ENCODE results near the gene NFASC. TPM values are rescaled to one million over a fixed set of nuclear protein-coding genes. Genes with fewer than 3 reads are reported as not detected.

Gene NFASC
- total RNA-seq, 8 experiments from 2014 or later, result 0.56 to 85.7 (median 43.3) TPM

- in situ Hi-C loops (cut with MboI; ENCODE audit: low pct_unique_long_range_greater_than_20kb in 2 of 9, low sequenced_read_pairs in 9 of 9, unreplicated experiment in 9 of 9), result loop anchor here in 5 of 9 experiments (10.0 to 25.0 kb wide), 3 partner anchors 84 to 281 kb away; no protein-coding TSS in a partner anchor
- 20 to 85% (median 75%) methylated on average over 1 to 3 of the region's 3 CpGs; no CpG with 5 or more reads in 3 of the 10 experiments for WGBS, 10 experiments
- H3K4me3 ChIP-seq, result no peak overlapping the region
- H3K27ac ChIP-seq, result no peak overlapping the region
- peak in 2 of 8 experiments; percentile 21 to 38 for ATAC-seq (replicated peaks in 6 of 8)
- no peaks in the 10 kb centered on the region for H3K4me1 ChIP-seq (replicated peaks in 1 of 2)
These were observed 110.3 kb downstream of the NFASC start for GRCh38 chr1:204980840-204981405.

GRCh38 chr1:204983136-204983535 lies 112.5 kb downstream of the NFASC start:
- no peak overlapping the region for H3K4me3 ChIP-seq
- no peak for ATAC-seq (replicated peaks in 6 of 8)
- H3K27ac ChIP-seq, result no peak overlapping the region
- 4 to 100% (median 88%) methylated on average over 1 to 10 of the region's 11 CpGs; no CpG with 5 or more reads in 1 of the 10 experiments for WGBS, 10 experiments
- in situ Hi-C loops (cut with MboI; ENCODE audit: low pct_unique_long_range_greater_than_20kb in 2 of 9, low sequenced_read_pairs in 9 of 9, unreplicated experiment in 9 of 9), result loop anchor here in 5 of 9 experiments (10.0 to 25.0 kb wide), 3 partner anchors 82 to 279 kb away; no protein-coding TSS in a partner anchor
- no peaks in the 10 kb centered on the region for H3K4me1 ChIP-seq (replicated peaks in 1 of 2)

GRCh38 chr1:204983881-204984280 lies 113.2 kb downstream of the NFASC start:
- in situ Hi-C loops (cut with MboI; ENCODE audit: low pct_unique_long_range_greater_than_20kb in 2 of 9, low sequenced_read_pairs in 9 of 9, unreplicated experiment in 9 of 9), result loop anchor here in 5 of 9 experiments (10.0 to 25.0 kb wide), 3 partner anchors 81 to 278 kb away; no protein-coding TSS in a partner anchor
- peak in 1 of 8 experiments; percentile 18 for ATAC-seq (replicated peaks in 6 of 8)
- no peak overlapping the region for H3K27ac ChIP-seq
- 84 to 100% (median 98%) methylated on average over 2 to 10 of the region's 10 CpGs; no CpG with 5 or more reads in 1 of the 10 experiments for WGBS, 10 experiments
- H3K4me3 ChIP-seq, result no peak overlapping the region
- peaks cover 2 to 4% of the 10 kb centered on the region in 2 donors for H3K4me1 ChIP-seq (replicated peaks in 1 of 2)

GRCh38 chr1:204984499-204984898 lies 113.8 kb downstream of the NFASC start:
- 67 to 100% (median 92%) methylated on average over 1 to 7 of the region's 8 CpGs; no CpG with 5 or more reads in 2 of the 10 experiments for WGBS, 10 experiments

GRCh38 chr1:204986181-204986580 lies 115.5 kb downstream of the NFASC start:
- Histone ChIP-seq H3K4me3 (no peak overlapping the region), H3K27ac (no peak overlapping the region), H3K4me1 (replicated peaks in 1 of 2) (peaks cover 12 to 21% of the 10 kb centered on the region in 2 donors)
- 71 to 100% (median 93%) methylated on average over 2 to 11 of the region's 17 CpGs; no CpG with 5 or more reads in 2 of the 10 experiments for WGBS, 10 experiments
- ATAC-seq (replicated peaks in 6 of 8), result no peak
- in situ Hi-C loops (cut with MboI; ENCODE audit: low pct_unique_long_range_greater_than_20kb in 2 of 9, low sequenced_read_pairs in 9 of 9, unreplicated experiment in 9 of 9), result loop anchor here in 5 of 9 experiments (10.0 to 25.0 kb wide), 3 partner anchors 79 to 276 kb away; no protein-coding TSS in a partner anchor

More at GRCh38 chr1:204984499-204984898, 113.8 kb downstream of the NFASC start:
- peaks cover 6 to 8% of the 10 kb centered on the region in 2 donors for H3K4me1 ChIP-seq (replicated peaks in 1 of 2)
- no peak overlapping the region for H3K4me3 ChIP-seq
- ATAC-seq (replicated peaks in 6 of 8), result no peak
- in situ Hi-C loops (cut with MboI; ENCODE audit: low pct_unique_long_range_greater_than_20kb in 2 of 9, low sequenced_read_pairs in 9 of 9, unreplicated experiment in 9 of 9), result loop anchor here in 5 of 9 experiments (10.0 to 25.0 kb wide), 3 partner anchors 80 to 278 kb away; no protein-coding TSS in a partner anchor
- no peak overlapping the region for H3K27ac ChIP-seq

GRCh38 chr1:204987689-204988088 lies 117.0 kb downstream of the NFASC start:
- Histone ChIP-seq H3K4me1 (replicated peaks in 1 of 2) (peaks cover 21 to 30% of the 10 kb centered on the region in 2 donors), H3K27ac (no peak overlapping the region), H3K4me3 (no peak overlapping the region)
- in situ Hi-C loops (cut with MboI; ENCODE audit: low pct_unique_long_range_greater_than_20kb in 2 of 9, low sequenced_read_pairs in 9 of 9, unreplicated experiment in 9 of 9), result loop anchor here in 5 of 9 experiments (10.0 to 25.0 kb wide), 3 partner anchors 77 to 275 kb away; no protein-coding TSS in a partner anchor
- 51 to 94% (median 80%) methylated on average over 1 to 3 of the region's 3 CpGs; no CpG with 5 or more reads in 4 of the 10 experiments for WGBS, 10 experiments
- no peak for ATAC-seq (replicated peaks in 6 of 8)

GRCh38 chr1:204988196-204988595 lies 117.5 kb downstream of the NFASC start:
- no peak for ATAC-seq (replicated peaks in 6 of 8)
- no peak overlapping the region for H3K4me3 ChIP-seq
- peaks cover 21 to 30% of the 10 kb centered on the region in 2 donors for H3K4me1 ChIP-seq (replicated peaks in 1 of 2)
- in situ Hi-C loops (cut with MboI; ENCODE audit: low pct_unique_long_range_greater_than_20kb in 2 of 9, low sequenced_read_pairs in 9 of 9, unreplicated experiment in 9 of 9), result loop anchor here in 5 of 9 experiments (10.0 to 25.0 kb wide), 3 partner anchors 77 to 274 kb away; no protein-coding TSS in a partner anchor
- WGBS, 10 experiments, result 0 to 75% (median 33%) methylated on average over 1 to 4 of the region's 4 CpGs
- H3K27ac ChIP-seq, result no peak overlapping the region

- no peak overlapping the region for H3K4me3 ChIP-seq
- no peak overlapping the region for H3K27ac ChIP-seq
- 0 to 74% (median 51%) methylated on average over 2 to 12 of the region's 16 CpGs; no CpG with 5 or more reads in 2 of the 10 experiments for WGBS, 10 experiments
- peaks cover 21 to 30% of the 10 kb centered on the region in 2 donors for H3K4me1 ChIP-seq (replicated peaks in 1 of 2)
- ATAC-seq (replicated peaks in 6 of 8), result peak; percentile 95 to 97 (median 96)
- in situ Hi-C loops (cut with MboI; ENCODE audit: low pct_unique_long_range_greater_than_20kb in 2 of 9, low sequenced_read_pairs in 9 of 9, unreplicated experiment in 9 of 9), result loop anchor here in 6 of 9 experiments (5.0 to 25.0 kb wide), 5 partner anchors 65 to 273 kb away; no protein-coding TSS in a partner anchor
These were observed 118.8 kb downstream of the NFASC start for GRCh38 chr1:204989266-204990058.

GRCh38 chr1:204990059-204990664 lies 119.5 kb downstream of the NFASC start:
- 69 to 100% (median 88%) methylated on average over 1 to 3 of the region's 3 CpGs; no CpG with 5 or more reads in 4 of the 10 experiments for WGBS, 10 experiments
- in situ Hi-C loops (cut with MboI; ENCODE audit: low pct_unique_long_range_greater_than_20kb in 2 of 9, low sequenced_read_pairs in 9 of 9, unreplicated experiment in 9 of 9), result loop anchor here in 5 of 9 experiments (5.0 to 25.0 kb wide), 4 partner anchors 65 to 272 kb away; no protein-coding TSS in a partner anchor
- peak in 1 of 8 experiments; percentile 18 for ATAC-seq (replicated peaks in 6 of 8)
- peaks cover 21 to 30% of the 10 kb centered on the region in 2 donors for H3K4me1 ChIP-seq (replicated peaks in 1 of 2)
- no peak overlapping the region for H3K4me3 ChIP-seq
- no peak overlapping the region for H3K27ac ChIP-seq

GRCh38 chr1:204990721-204991341 lies 120.2 kb downstream of the NFASC start:
- in situ Hi-C loops (cut with MboI; ENCODE audit: low pct_unique_long_range_greater_than_20kb in 2 of 9, low sequenced_read_pairs in 9 of 9, unreplicated experiment in 9 of 9), result loop anchor here in 5 of 9 experiments (5.0 to 25.0 kb wide), 4 partner anchors 64 to 271 kb away; no protein-coding TSS in a partner anchor
- H3K4me3 ChIP-seq, result no peak overlapping the region
- H3K4me1 ChIP-seq (replicated peaks in 1 of 2), result peaks cover 21 to 30% of the 10 kb centered on the region in 2 donors
- WGBS, 10 experiments, result 25 to 92% (median 73%) methylated on average over 1 to 8 of the region's 11 CpGs; no CpG with 5 or more reads in 2 of the 10 experiments
- peak overlapping the region; percentile 34 to 40 for H3K27ac ChIP-seq
- no peak for ATAC-seq (replicated peaks in 6 of 8)

- H3K4me3 ChIP-seq, result no peak overlapping the region
- H3K27ac ChIP-seq, result peak overlapping the region; percentile 34 to 40
- peak in 2 of 8 experiments; percentile 8 to 27 for ATAC-seq (replicated peaks in 6 of 8)
- peaks cover 21 to 30% of the 10 kb centered on the region in 2 donors for H3K4me1 ChIP-seq (replicated peaks in 1 of 2)
- in situ Hi-C loops (cut with MboI; ENCODE audit: low pct_unique_long_range_greater_than_20kb in 2 of 9, low sequenced_read_pairs in 9 of 9, unreplicated experiment in 9 of 9), result loop anchor here in 5 of 9 experiments (5.0 to 25.0 kb wide), 4 partner anchors 63 to 271 kb away; no protein-coding TSS in a partner anchor
- 20 to 85% (median 62%) methylated on average over 1 to 9 of the region's 11 CpGs; no CpG with 5 or more reads in 3 of the 10 experiments for WGBS, 10 experiments
These were observed 120.7 kb downstream of the NFASC start for GRCh38 chr1:204991342-204991844.
